DMS 273 (cell line): Measurements from ENCODE around the gene BAIAP2.
A peak's percentile ranks its signal among the peaks of the same experiment; 100 is the strongest.
"Not testable (repeated sequence)": the region's sequence is repeated elsewhere in the genome, so short reads cannot be mapped to it uniquely, and the experiment has no call there.

Experiments
- DNase-seq: peaks from one replicate; lab custom pipeline; 2025; ENCODE audit not compliant: unreplicated experiment; lab: John Stamatoyannopoulos, UW

The BAIAP2 gene

GRCh38 chr17:81000631-81001357 is 34.2 kb upstream of the BAIAP2 start:
- no peak for DNase-seq

DNA sequence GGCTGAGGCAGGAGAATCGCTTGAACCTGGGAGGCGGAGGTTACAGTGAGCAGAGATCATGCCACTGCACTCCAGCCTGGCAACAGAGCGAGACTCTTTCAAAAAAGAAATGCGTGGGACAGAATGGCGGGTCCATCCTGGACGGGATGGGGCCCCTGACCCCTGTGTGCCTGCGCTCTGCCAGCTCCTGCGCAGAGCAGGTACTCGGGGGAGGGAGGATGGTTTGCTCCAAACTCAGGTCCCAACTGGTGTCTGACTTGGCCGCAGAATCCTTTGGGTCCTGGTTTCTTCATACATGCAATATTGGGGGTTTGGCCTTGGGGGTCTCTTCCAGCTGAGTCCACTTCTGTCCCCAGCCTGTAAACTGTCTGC is 33.0 kb upstream of the BAIAP2 start:
- no peak for DNase-seq

DNA sequence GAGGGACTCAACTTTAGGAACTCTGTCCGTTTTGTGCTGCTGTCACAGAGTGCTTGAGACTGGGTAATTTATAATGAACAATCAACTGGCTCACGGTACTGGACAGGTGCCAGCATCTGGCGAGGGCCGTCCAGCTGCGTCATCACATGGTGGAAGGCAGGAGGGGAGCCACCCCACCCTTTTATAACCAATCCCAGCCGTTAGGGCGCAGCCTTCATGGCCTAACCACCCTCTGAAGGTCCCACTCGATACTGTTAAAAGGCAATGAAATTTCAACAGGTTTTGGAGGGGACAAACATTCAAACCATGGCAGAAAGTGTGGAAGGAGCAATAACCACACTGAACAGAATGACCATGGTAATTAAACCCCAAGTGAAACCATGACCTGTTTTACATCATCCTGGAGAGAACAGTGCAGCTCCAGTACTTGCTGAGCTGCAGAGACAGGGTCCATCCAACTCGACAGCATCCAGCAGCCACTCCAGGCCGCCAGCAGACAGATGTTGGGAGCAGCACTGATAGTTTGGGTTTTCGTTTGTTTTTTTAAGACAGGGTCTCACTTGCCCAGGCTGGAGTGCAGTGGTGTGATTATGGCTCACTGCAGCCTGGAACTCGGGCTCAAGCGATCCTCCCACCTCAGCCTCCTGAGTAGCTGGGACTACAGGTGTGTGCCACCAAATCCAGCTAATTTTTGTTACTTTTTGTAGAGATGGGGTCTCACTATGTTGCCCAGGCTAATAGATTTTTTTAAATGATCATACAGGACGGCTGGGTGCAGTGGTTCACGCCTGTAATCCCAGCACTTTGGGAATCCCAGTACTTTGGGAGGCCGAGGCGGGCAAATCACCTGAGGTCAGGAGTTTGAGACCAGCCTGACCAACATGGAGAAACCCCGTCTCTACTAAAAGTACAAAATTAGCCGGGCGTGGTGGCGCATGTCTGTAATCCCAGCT is 32.3 kb upstream of the BAIAP2 start:
- peak; percentile 80 for DNase-seq

GRCh38 chr17:81003711-81004475 is 31.1 kb upstream of the BAIAP2 start:
- peak; percentile 44 for DNase-seq

GRCh38 chr17:81006891-81007290 is 28.1 kb upstream of the BAIAP2 start:
- no peak for DNase-seq

- DNase-seq: no peak
Measured at GRCh38 chr17:81008140-81008539, 26.8 kb upstream of the BAIAP2 start.

DNA sequence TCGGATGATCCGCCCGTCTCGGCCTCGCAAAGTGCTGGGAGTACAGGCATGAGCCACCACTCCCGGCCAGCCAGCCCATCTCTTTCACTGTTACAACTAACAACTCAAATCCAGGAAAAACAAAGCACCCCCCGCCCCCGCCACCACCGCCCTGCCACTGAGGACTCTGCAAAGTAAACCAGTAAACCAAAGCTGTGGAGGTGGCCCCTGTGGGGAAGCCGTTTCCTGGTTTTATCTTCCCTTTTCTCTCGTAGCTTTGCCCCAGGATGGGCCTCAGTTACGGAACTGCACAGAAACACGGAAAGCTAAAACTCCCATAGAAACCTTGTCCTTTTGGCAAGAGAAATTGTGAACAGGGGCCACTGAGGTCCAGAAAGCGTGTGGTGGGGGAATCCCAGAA is 25.8 kb upstream of the BAIAP2 start:
- DNase-seq: no peak

- DNase-seq: no peak
Measured at GRCh38 chr17:81010935-81011334, 24.0 kb upstream of the BAIAP2 start.

DNA sequence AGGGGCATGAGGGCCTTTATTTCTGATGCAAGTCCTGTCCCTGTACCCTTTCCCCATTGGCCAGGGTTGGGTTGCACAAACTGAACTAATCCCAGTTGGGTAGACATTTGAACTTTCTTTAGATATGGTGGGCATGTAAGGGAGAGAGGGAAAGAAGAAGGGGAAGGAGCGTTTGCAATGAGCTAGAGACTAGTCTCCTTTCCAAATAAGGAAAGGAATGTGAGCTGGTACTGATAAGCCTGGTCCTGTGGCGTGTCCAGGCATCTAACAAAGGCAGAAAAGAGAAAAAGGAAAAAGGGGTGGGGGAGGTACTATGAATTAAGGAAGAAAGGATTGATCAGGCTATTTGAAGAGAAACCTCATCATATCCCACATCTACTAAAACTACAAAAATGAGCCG is 23.0 kb upstream of the BAIAP2 start:
- no peak for DNase-seq

- DNase-seq: no peak
Measured at GRCh38 chr17:81012574-81013447, 22.1 kb upstream of the BAIAP2 start.

GRCh38 chr17:81013642-81014041 is 21.3 kb upstream of the BAIAP2 start:
- no peak for DNase-seq

GRCh38 chr17:81015136-81015535 is 19.8 kb upstream of the BAIAP2 start:
- no peak for DNase-seq

GRCh38 chr17:81016575-81016974 is 18.4 kb upstream of the BAIAP2 start:
- DNase-seq: no peak

- not testable (repeated sequence) for DNase-seq
Measured at GRCh38 chr17:81017330-81017729, 17.6 kb upstream of the BAIAP2 start.

DNA sequence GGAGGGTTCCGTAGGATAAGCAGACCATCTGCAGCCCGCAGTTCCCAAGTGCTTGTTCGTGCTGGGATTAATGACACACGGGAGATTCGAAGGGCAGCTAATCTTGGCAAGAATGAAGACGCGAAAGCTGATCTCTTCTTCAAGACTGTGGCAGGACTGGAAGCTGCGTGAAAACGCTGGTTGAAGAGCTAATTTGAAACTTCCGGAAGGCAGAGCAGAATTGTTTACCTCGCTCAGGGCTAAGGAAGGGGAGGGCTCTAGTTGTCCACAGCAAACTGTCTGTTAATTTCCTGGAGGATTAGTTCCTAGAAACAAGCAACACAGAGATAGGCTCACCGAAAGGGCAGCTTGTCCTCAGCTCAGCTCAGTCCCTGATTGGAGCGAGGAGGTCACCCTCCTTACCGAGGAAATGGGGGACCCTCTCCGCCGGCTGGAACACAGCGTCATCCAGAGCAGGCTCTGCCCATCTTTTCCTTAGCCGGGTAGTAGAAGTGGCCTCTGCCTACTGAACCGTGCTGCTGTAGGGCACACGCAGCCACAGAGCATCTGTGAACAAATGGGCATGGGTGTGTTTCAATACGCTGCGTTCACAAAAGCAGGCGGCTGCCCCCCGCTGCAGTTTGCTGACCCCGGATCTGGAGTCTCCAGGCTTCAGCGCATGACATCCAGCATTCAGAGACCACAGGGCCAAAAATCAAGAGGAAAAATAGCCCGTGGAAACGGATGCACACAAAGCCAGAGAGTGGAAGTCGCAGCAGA is 16.7 kb upstream of the BAIAP2 start:
- peak; percentile 65 for DNase-seq

DNA sequence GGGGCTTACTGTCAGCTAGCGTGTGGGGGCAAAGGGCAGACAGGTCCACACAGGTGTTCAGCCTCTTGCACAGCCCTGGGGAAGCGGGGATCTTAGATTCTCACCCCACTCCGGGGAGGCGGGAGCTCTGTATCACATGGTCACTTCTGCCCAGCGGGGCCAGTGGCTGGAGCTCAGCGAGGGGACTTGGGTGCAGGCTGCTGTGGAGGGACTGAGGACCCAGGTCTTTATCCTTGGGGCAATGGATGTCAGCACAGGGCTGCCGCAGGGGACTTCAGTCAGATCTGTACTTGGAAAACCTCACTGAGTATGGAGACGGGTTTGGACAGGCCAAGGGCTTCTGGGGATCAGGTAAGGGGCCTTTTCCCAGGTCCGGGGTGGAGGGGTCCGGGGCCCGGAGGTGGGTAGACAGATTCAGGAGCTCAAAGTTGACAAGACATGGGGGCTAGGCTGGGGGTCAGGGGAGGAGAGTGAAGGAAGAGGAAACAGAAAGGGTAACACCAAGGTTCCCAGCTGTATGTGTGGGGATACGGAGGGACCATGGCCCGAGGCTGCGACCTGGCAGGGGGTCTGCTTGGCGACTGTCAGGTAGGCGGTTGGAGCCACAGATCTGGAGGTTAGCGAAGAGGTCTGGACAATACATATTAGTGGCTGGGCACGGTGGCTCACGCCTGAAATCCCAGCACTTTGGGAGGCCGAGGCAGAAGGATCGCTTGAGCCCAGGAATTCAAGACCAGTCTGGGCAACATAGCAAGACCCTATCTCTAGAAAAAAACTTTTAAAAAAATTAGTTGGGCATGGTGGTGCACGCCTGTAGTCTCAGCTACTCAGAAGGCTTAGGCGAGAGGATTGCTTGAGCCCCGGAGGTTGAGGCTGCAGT is 15.1 kb upstream of the BAIAP2 start:
- no peak for DNase-seq

GRCh38 chr17:81020443-81020766 is 14.5 kb upstream of the BAIAP2 start:
- DNase-seq: no peak

DNA sequence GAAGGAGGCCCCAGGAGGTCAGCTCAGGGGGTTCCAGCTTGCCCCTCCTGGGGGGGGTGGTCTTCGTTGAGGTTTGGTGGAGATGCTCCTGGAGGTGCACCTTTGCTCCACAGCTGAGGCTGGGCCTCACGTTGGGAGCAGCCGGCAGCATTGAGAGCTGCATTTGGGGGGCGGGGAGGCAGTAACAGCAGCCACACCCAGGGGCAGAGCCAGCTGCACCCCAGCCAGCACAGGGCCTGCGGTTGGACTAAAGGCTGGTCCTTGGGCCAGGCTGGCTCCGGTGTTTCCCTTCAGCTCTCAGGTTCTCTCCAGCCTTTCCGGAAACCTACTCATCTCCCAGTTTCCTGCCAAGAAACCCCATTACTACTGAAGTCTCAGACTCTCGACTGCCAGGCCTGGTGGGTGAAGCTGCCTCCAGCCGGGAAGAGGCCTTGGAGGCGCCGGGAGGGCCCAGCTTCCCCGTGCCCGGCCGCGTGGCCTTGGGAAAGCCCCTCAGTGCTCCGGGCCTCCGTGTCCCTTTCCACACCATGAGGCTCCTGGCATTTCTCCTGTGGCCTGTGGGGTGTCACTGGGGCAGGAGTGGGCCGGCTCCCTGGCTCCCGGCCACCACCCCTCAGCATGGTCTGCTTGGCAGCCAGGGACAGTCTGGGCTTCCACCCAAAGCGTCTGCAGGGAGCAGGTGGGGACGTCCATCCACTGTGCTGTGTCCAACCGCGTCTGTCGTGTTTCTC is 14.0 kb upstream of the BAIAP2 start:
- peak; percentile 78 for DNase-seq
